ENCODE measurements around the gene FAM174C. TPM values are rescaled to one million over a fixed set of nuclear protein-coding genes. Genes with fewer than 3 reads are reported as not detected.

FAM174C gene
- total RNA-seq, 2 experiments from 2014 or later = 62.8 to 65.3 TPM

DNA sequence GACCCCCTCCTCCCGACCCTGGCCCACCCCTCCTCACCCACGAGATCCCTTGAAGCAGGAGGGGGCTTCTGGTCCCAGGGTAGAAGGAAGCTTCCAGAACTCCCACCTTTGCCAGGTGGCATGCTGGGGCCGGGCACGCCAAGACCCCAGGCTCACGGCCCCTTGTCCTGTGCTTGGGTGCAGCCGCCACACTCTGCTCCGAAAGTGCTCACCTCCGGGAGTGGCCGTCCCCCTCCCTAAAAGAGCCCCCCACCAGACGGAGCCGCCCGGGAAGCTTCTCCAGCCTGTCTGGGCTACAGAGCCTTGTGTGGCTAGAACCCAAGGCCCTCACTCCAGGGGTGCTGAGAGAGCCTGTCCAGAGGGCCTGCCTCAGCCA lies 8.6 kb downstream of the FAM174C start:
- Mint-ChIP-seq H3K4me3 (no peak overlapping the region), H3K27ac (no peak overlapping the region), H3K9me3 (no peaks in the 10 kb centered on the region), H3K4me1 (ENCODE audit: low read depth) (peaks cover 10% of the 10 kb centered on the region), H3K27me3 (ENCODE audit: low read depth) (peaks cover 24% of the 10 kb centered on the region), H3K36me3 (ENCODE audit: low read depth) (peaks cover 10% of the 10 kb centered on the region)
- no peak for DNase-seq
- intact Hi-C loops (cut with micrococcal nuclease) = no loop called here
- CTCF ChIA-PET = no interaction called here

GRCh38 chr19:1284293-1284978 lies 9.1 kb downstream of the FAM174C start:
- no peak for DNase-seq
- Mint-ChIP-seq H3K36me3 (ENCODE audit: low read depth) (peaks cover 6% of the 10 kb centered on the region), H3K4me1 (ENCODE audit: low read depth) (peaks cover 10% of the 10 kb centered on the region), H3K27ac (no peak overlapping the region), H3K27me3 (ENCODE audit: low read depth) (peaks cover 28% of the 10 kb centered on the region), H3K9me3 (no peaks in the 10 kb centered on the region), H3K4me3 (no peak overlapping the region)
- intact Hi-C loops (cut with micrococcal nuclease) = no loop called here
- CTCF ChIA-PET = no interaction called here

DNA sequence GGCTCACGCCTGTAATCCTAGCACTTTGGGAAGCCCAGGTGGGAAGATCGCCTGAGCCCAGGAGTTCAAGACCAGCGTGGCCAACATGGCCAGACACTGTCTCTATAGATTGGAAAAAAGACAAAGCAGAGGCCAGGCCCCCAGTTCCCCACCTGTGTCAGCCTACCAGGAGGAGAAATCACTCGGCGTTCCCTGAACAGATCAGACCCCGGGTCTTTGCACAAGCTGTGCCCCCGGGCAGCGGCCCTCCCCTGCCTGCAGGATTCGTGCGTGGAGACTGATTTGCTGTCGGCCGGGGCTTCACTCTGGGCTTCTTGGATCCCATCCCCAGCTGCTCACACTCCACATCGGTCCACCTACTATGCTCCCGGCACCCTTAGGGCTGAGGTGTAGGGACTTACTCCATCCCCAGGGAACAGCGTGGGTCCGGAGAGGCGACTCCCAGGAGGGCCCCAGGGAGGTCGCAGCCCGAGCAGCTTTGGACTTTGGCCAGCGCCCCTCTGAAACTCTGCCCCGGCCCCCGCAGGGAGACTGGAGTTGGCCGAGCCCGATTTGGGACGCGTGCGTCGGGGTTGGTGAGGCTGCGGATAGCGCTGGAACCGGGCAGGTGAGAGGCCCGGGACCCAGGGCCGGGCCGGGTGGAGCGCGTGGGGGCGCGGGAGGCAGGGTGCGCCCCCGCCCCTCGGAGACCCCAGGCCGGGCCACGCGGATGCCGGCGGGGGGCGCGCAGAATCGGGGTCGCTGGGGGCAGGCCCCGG lies 9.8 kb downstream of the FAM174C start:
- CTCF ChIA-PET = no interaction called here
- peaks cover 28% of the 10 kb centered on the region for H3K27me3 Mint-ChIP-seq (ENCODE audit: low read depth)
- intact Hi-C loops (cut with micrococcal nuclease) = no loop called here
- H3K36me3 Mint-ChIP-seq (ENCODE audit: low read depth) = peaks cover 2% of the 10 kb centered on the region
- DNase-seq = no peak
- H3K4me3 Mint-ChIP-seq = no peak overlapping the region
- no peaks in the 10 kb centered on the region for H3K9me3 Mint-ChIP-seq
- peaks cover 6% of the 10 kb centered on the region for H3K4me1 Mint-ChIP-seq (ENCODE audit: low read depth)
- no peak overlapping the region for H3K27ac Mint-ChIP-seq

DNA sequence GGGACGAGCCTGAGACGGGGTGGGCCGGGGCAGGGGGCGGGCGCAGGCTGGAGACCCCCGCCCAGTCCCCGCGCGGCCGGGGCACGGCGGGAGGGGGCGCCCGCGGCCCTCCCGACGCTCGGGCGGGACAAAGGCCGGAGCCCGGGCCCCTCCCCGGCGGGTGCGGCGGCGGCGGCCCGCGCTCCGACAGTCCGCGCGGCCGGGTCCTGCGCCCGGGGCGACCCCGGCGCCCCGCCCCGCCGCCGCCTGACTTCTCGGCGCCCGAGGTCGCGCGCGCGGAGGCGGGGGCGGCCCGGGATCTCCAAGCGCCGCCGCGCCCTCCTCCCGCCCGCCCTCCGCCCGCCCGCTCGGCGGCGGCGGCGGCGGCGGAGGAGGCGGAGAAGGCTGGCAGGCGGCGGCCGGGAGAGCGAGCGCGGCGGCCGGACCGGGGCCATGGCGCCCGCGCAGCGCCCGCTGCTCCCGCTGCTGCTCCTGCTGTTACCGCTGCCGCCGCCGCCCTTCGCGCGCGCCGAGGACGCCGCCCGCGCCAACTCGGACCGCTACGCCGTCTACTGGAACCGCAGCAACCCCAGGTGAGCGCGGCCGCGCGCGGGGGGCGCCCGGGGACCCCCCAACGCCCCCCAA lies 10.5 kb downstream of the FAM174C start, which contains the start of gene EFNA2:
EFNA2 (plus strand) TSS at position 137 of the 624 bp plus-strand sequence; CDS start at position 433, 296 bp downstream.
- Mint-ChIP-seq H3K36me3 (ENCODE audit: low read depth) (no peaks in the 10 kb centered on the region), H3K4me1 (ENCODE audit: low read depth) (peaks cover 4% of the 10 kb centered on the region), H3K27me3 (ENCODE audit: low read depth) (peaks cover 28% of the 10 kb centered on the region), H3K9me3 (no peaks in the 10 kb centered on the region), H3K27ac (no peak within 1 kb of the TSS), H3K4me3 (peak within 1 kb of the TSS; percentile 38)
- intact Hi-C loops (cut with micrococcal nuclease) = no loop called here
- CTCF ChIA-PET = no interaction called here
- no peak for DNase-seq

GRCh38 chr19:1286487-1287353 lies 11.4 kb downstream of the FAM174C start:
- Mint-ChIP-seq H3K27ac (no peak overlapping the region), H3K4me1 (ENCODE audit: low read depth) (peaks cover 4% of the 10 kb centered on the region), H3K36me3 (ENCODE audit: low read depth) (no peaks in the 10 kb centered on the region), H3K9me3 (no peaks in the 10 kb centered on the region), H3K27me3 (ENCODE audit: low read depth) (peaks cover 28% of the 10 kb centered on the region), H3K4me3 (peak overlapping the region; percentile 38)
- no peak for DNase-seq
- CTCF ChIA-PET = no interaction called here
- intact Hi-C loops (cut with micrococcal nuclease) = no loop called here

DNA sequence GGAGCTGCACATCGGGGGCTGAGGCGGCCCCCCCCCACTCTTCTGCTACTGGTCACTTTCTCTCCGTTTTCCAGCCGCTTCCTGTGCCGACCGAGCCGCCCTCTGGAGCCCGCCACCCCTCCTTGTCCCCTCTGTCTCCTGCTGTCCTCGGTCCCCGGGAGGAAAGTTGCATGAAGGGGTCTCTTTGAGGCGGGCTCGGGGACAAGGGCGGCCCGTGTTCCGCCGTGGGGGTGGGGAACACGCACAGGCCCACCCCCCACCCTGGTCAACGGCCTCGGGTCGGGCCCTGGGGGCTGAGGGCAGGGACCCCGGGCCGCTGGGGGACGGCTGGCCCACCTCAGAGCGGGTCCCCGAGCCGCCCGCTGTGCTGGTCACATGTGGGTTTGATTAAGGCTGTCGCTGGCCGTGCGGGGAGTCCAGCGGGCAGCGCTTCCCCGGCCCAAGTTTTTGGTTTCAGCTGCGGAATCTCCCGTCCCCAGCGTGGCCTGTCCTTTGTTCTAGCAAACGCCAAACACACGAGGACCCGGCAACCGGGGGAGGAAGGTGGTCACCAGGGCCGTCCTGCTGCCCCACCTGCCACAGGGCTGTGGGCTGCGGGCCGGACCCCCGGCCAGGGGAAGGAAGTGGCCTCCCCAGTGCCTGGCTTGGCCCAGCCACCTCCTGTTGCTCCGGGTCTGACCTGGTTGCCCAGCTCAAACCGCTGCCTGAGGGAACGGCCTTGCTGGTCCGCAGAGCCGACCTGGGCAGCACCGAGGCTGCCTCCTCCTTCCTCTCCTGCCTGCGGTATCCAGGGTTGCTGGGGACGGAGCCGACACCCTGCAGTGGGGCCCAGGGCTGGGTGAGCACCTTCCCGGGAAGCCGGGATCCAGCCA lies 12.3 kb downstream of the FAM174C start:
- CTCF ChIA-PET = no interaction called here
- DNase-seq = no peak
- Mint-ChIP-seq H3K36me3 (ENCODE audit: low read depth) (no peaks in the 10 kb centered on the region), H3K4me3 (no peak overlapping the region), H3K4me1 (ENCODE audit: low read depth) (peaks cover 4% of the 10 kb centered on the region), H3K27me3 (ENCODE audit: low read depth) (peaks cover 32% of the 10 kb centered on the region), H3K27ac (no peak overlapping the region), H3K9me3 (no peaks in the 10 kb centered on the region)
- intact Hi-C loops (cut with micrococcal nuclease) = no loop called here

GRCh38 chr19:1288226-1288612 lies 12.9 kb downstream of the FAM174C start:
- Mint-ChIP-seq H3K4me1 (ENCODE audit: low read depth) (peaks cover 4% of the 10 kb centered on the region), H3K9me3 (no peaks in the 10 kb centered on the region), H3K36me3 (ENCODE audit: low read depth) (no peaks in the 10 kb centered on the region), H3K27ac (no peak overlapping the region), H3K27me3 (ENCODE audit: low read depth) (peaks cover 33% of the 10 kb centered on the region), H3K4me3 (no peak overlapping the region)
- no peak for DNase-seq
- CTCF ChIA-PET = no interaction called here
- intact Hi-C loops (cut with micrococcal nuclease) = no loop called here

- DNase-seq = no peak
- H3K4me1 Mint-ChIP-seq (ENCODE audit: low read depth) = peaks cover 4% of the 10 kb centered on the region
- no peak overlapping the region for H3K27ac Mint-ChIP-seq
- intact Hi-C loops (cut with micrococcal nuclease) = no loop called here
- H3K9me3 Mint-ChIP-seq = no peaks in the 10 kb centered on the region
- CTCF ChIA-PET = no interaction called here
- H3K36me3 Mint-ChIP-seq (ENCODE audit: low read depth) = no peaks in the 10 kb centered on the region
- no peak overlapping the region for H3K4me3 Mint-ChIP-seq
- peaks cover 33% of the 10 kb centered on the region for H3K27me3 Mint-ChIP-seq (ENCODE audit: low read depth)
Observed at GRCh38 chr19:1288833-1289685, 13.7 kb downstream of the FAM174C start.

DNA sequence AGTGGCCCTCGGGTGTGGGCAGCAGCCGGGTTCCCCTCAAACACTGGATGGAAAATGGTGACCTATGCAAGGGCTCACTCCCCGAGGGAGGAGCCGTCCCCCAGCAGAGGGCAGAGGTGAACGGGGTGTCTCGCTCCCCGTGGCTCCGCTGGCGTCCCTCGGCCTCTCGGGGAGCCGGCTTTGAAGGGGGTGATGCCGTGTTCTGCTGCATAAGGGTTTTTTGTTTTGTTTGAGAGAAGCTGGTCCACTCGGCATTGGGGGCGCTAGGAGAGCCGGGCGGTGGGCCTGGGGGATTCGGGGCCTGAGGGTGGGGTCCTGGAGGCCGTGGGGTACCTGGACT lies 14.3 kb downstream of the FAM174C start:
- no peak for DNase-seq
- no peak overlapping the region for H3K27ac Mint-ChIP-seq
- peaks cover 31% of the 10 kb centered on the region for H3K27me3 Mint-ChIP-seq (ENCODE audit: low read depth)
- H3K4me3 Mint-ChIP-seq = no peak overlapping the region
- intact Hi-C loops (cut with micrococcal nuclease) = no loop called here
- CTCF ChIA-PET = no interaction called here
- peaks cover 6% of the 10 kb centered on the region for H3K4me1 Mint-ChIP-seq (ENCODE audit: low read depth)
- no peaks in the 10 kb centered on the region for H3K9me3 Mint-ChIP-seq
- H3K36me3 Mint-ChIP-seq (ENCODE audit: low read depth) = no peaks in the 10 kb centered on the region

- CTCF ChIA-PET = no interaction called here
- Mint-ChIP-seq H3K27ac (no peak overlapping the region), H3K27me3 (ENCODE audit: low read depth) (peaks cover 31% of the 10 kb centered on the region), H3K36me3 (ENCODE audit: low read depth) (no peaks in the 10 kb centered on the region), H3K4me3 (no peak overlapping the region), H3K4me1 (ENCODE audit: low read depth) (peaks cover 11% of the 10 kb centered on the region), H3K9me3 (no peaks in the 10 kb centered on the region)
- no peak for DNase-seq
- intact Hi-C loops (cut with micrococcal nuclease) = no loop called here
Observed at GRCh38 chr19:1290196-1290702, 14.9 kb downstream of the FAM174C start.
